Stimulated activated CD4-positive, alpha-beta T cell treated with anti-CD3 and anti-CD28 coated beads, Interleukin-12 subunit alpha, Interleukin-12 subunit beta, amount 100 ng/mL, for 24 hours (primary cell): Measurements from ENCODE around the gene THRB.
"Not testable (repeated sequence)": the region's sequence is repeated elsewhere in the genome, so short reads cannot be mapped to it uniquely, and the experiment has no call there.

ENCODE experiments used
- DNase-seq, 2 experiments: peaks; one replicate each; pipeline ENCODE4 v3.0.0-alpha.2; 2020; ENCODE audit warnings: low read depth in 2 of 2

Gene THRB

DNA sequence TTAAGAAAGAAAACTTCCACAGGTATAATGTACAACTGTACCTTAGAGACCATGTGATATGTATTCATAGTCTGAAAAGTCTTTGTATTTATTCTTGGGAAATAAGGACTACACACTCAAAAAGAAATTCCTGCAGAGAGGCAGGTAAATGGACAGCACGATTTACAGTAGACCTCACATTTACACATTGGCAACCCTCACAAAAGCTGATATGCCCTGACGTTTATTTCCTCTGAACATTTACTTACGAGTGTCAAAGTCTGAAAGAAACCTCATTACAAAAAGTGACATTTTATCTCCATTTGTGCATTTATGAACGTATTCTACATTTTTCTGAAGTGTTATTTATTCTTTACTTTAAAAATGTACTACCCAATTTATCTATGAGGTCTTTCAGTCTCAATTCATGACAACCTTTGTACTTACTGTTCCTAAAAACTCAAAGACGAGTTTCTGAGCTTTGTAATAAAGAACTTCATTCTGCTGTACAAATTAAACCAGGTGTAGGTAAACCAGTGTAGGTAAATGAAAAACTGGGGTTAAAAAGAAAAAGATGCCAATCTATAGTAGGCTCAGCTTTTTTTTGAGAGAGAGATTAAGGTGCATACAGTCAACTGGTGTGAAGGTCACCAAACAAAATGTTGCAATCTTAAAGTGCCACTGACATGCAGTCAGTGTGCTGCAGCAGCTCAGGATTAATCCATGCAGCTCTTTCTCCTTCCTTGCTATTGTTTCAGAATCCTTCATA, 44.3 kb downstream of the THRB start:
- no peak for DNase-seq

DNA sequence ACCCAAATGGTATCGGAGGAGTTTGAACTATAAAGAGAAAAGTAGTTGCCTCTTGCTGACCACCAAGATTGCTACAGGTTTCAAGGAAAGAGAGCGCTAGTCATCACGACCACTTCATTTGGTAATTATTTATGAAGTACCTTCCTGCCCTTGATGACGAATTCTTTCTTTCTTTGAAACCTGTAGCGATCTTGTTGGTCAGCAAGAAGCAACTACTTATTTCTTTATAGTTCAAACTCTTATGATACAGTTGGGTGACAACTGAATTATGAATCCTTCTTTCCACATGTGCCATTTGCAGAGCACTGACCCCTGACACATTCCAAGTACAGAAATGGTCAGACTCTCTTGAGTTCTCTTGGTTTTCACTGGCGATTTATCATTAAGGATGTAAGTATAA, 46.8 kb downstream of the THRB start:
- no peak for DNase-seq

DNA sequence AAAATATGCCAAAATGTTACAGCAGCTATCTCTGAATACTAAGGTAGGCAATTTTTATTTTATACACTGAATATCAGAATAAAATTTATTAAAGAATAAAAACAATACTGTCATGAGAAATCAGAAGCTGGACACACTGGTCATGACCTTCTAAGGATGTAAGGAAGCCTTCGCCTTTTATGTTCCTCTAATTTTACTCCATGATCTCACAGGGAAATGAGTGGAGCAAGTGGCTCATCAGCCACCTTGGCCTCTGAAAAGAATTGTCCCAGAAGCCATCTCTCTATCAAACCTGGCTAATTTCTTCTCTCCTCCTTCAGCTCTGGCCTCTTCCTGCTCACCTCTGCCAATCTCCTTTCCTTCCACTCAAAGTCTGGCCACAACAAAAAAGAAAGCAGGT, 48.6 kb downstream of the THRB start:
- no peak for DNase-seq

DNA sequence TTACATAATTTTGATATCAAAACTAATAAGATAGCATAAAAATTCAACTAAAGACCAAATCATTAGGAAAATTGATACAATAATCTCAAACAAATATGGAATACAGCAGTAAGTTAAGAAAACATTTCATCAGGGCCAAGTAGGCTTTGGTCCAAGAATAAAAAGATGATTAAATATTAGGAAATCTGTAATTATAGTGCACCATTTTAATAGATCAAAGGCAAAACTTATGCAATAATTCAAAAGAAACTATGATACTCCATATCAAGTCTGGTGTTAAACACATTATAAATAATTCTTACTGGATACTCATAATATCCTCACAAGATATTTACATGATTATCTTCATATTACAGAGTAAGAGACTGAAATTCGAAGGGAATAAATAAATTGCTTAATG, 51.2 kb downstream of the THRB start:
- no peak for DNase-seq

DNA sequence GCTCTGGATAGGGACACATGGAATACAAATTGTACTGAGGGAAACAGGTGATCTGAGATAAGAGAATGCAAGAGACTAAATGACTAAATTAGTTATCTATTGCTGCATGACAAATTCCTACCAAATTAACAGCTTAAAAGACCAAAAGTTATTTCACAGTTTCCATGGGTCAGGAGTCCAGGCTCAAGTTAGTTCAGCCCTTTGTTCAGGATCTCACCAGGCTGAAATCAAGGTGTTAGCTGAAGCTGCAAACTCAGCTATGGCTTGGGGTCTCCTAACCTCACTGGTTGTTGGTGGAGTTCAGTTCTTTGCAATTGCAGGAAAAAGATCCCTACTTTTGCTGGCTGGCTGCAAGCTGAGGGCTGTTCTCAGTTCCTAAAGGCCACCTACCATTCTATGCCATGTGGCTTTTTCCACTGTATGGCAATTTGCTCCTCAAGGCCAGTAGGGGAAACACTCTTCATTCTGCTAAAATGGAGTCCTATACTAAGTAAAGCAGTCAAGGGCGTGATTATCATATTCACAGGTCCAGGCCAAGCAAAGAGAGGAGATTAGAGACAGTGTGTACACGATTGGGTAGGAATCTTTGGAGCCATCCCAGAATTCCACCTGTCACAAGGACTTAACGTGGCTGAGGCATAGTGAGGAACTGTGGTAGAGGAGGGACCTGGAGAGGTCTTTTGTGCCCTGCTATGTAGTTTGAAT, 53.7 kb downstream of the THRB start:
- DNase-seq, result no peak

DNA sequence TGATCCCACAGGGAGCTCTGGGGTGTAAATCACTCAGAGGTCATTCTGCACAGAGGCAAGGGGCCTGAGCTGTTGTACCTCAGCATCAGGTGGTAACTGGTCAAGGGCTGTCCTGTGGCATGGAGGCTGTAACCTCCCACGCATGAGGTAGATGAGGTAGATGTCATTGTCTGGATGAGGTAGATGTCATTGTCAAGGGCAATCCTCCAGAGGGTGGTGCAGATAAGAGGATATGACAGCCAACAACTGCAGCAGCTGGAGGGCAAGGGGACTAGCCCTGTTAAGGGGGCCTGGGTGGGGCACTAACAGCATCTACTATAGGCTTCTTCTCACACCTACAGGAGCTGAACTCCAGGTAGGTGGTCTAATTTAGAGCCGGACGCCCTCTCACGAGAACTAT, 55.6 kb downstream of the THRB start:
- no peak for DNase-seq

DNA sequence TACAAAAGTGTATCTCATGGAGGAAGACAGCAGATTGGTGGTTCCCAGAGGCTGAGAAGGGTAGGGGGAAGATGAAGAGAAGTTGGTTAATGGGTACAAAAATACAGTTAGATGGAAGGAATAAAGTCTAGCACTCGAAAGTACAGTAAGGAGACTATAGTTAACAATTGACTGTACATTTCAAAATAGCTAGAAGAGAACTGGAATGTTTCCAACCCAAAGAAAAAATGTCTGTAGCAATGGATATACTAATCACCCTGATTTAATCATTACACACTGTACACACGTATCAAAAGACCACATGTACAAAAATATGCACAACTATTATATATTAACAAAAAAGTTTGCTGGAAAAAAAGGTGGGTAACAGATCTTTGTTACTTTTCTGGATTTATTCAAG, 57.3 kb downstream of the THRB start:
- no peak for DNase-seq

DNA sequence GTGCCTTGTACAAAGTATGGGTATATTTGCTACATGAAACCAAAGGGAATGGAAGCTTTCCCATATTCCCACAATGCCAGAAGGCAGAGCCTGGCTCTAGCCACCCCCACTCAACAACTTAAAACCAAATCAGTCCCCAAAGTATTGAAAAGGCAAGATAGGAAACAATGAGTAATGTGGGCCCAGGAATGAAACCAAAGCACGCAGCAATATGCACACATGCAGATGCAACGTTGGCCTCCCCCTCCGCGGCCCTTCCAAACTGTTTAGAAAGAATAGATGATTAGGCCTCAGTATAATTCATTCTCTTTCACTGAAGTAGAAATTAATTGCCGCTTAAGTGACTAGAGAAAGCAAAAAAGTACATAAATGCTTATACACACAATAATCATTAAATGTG, 59.1 kb downstream of the THRB start:
- DNase-seq, result no peak

DNA sequence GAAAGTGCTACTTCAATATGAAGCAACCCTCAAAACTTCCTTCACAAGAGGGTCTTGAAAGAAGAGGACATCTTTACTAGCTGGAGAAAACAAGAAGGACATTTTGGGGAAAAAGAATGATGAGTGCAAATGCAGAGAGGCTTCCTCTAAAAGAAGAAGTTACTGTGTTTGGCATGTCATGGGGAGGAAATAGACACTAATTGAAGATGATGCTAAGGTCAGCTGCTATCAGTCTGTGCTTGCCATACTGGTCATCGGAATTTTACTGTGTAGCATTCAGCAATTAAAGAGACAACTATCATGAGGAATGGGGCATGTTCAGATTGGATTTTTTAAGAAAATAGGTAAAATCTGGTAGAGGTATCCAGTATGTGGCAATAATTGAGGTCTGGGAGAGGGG, 60.0 kb downstream of the THRB start:
- no peak for DNase-seq

DNA sequence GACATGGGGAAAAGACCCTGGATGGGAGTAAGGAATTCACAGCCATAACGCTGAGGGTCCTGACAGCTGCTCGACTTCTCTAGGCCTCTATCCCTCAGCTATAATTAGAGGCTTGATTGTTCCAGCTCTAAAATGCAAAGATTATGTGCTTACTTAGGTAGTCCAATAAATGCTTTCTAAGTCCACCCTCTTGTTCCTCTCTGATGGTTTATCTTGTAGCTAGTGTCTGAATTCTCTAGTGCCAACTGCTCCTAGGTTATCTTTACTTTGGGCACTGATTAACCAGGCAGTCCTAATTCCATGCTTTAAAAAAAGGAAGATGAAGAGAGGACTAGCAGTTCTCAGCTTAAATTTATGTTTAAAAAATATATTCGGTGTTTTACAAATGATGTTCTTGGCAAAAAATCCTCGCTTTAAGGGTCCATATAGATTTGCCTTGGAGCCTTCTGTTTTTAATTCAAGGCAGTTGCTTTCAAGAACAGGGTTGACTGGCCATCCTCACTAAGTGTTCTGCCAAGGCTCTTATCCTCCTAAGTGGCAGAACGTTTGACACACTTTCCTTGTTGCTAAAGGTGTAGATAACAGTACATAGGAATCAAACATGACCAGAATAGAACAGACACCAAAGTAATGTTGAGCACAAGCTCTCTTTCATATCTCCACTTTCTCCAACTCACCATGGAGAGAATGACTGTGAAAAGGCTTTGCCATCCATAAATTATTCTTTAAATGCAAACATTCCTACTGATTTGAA, 60.6 kb downstream of the THRB start:
- no peak for DNase-seq

DNA sequence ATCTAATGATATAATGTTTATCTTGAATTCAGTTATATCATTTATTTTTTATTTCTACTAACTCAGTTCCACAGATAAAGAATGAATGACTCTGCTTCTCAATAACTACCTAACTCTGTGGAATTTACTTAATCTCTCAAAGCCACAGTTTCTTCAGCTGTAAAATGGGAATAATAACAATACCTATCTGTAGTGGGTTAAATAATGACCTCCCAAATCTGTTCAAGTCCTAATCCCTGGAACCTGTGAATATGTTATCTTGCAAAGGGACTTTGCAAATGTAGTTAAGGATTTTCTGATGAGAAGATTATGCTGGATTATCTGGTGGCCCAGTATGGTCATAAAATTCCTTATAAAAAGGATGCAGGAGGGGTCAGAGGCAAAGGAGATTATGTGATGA, 61.7 kb downstream of the THRB start:
- DNase-seq, result no peak

DNA sequence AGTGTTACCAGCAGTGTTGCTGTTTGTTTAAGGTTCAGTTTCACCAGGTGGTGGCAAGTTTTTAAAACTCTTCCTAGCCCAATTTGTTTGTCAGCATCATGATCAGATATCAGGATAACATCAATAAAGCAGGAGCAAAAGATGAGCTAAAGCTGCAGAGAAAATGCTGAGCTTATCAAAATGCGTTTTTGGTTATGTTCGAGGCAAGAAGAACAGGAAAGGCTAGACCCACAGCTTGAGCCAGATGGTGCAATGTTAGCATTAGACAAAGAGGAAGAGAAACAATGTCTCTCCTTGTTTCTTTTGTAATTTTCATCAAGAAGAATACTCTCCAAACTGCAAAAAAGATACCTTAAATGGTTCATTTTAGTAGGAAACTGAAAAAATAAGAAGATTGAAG, 66.2 kb downstream of the THRB start:
- DNase-seq, result no peak

DNA sequence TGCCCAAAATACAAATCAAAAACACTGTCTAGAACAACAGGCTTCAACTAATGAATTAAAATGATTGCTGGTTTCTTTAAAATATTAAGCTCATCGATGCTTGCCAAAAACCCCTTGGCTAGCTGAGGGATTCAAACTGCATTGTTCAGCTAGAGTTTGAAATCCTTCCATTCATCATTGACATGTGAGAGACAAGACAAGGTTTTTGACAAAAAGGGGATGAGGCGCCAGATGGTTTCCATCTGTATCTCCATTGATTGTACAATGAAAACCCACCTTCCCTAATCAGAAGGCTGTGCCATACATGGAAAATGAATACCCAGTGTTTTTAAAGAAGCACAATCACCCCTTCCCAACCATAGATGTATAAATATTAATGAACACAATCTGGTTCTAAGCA, 67.8 kb downstream of the THRB start:
- no peak for DNase-seq

DNA sequence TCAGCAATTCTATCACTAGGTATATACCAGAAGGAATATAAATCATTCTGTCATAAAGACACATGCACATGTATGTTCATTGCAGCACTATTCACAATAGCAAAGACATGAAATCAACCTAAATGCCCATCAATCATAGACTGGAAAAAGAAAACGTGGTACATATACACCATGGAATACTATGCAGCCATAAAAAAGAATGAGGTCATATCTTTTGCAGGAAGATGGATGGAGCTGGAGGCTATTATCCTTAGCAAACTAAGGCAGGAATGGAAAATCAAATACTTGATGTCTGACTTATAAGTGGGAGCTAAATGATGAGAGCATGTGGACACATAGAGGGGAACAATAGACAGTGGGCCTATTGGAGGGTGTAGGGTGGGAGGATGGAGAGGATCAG, 73.8 kb downstream of the THRB start:
- DNase-seq, result not testable (repeated sequence)

DNA sequence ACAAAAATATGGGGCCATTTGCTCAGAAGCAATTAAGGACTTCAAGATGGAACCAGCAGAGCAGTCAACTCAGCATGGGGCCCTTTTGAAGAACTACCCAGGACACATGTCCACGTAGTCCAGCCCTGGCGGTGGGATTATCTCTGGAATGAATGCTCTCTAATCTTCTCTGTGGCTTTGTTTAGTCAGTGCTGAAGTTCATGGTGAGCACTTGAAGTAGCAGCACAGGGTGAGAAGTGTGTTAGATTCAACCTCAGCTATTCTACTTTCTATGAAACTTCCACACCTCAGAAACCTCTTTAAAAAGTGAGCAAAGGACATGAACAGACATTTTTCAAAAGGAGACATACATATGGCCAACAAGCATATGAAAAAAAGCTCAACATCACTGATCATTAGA, 74.4 kb downstream of the THRB start:
- no peak for DNase-seq

DNA sequence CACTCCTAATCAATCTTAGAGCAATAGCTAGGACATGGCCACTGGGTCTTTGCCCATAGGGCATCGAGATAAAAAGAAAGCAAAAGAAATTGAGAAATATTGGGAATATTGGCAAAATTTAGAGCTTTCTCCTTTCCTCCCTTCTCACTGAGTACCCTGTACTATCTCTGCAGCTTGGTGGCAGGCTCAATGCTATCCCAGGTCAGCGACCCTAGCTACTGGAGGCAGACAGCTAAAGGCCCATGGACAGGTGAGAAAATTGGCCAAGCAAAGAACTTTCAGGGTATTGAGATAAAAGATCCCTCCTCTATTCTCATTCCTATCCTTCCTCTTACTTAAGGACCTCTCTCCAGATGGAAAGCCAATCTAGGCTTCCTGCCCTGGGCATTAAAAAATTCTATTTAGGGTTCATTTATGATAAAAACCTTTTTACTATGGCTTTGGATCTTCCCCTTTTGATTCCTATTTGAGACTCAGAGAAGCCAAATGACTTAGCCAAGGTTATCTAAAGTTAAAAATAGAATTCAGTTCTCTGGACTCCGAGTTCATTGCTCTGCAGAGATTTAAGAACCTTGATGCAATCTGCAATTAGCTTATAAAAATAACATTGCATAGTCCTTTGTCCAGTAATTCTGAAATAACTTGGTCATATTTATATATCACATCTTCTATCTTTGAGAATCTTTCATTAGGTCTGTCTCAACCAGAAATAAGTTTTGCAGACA, 75.4 kb downstream of the THRB start:
- no peak for DNase-seq

DNA sequence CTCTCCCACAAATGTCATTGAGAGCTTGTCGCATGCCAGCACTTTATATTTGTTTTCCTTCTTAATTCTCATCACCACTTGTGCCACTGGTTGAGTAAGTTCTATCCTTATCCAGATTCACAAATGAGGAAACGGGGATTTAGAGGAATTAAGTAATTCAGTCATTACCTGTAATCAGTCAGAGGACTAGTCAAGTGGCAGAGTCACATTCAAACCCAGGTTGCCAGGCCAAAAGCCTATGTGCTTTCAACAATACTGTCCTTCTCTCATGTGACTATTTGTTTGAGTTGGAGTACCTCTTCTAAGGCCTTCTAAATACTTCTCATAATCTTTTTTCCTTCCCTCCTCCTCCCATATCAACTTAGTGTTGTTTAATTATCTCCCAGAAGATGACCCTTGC, 76.9 kb downstream of the THRB start:
- no peak for DNase-seq

DNA sequence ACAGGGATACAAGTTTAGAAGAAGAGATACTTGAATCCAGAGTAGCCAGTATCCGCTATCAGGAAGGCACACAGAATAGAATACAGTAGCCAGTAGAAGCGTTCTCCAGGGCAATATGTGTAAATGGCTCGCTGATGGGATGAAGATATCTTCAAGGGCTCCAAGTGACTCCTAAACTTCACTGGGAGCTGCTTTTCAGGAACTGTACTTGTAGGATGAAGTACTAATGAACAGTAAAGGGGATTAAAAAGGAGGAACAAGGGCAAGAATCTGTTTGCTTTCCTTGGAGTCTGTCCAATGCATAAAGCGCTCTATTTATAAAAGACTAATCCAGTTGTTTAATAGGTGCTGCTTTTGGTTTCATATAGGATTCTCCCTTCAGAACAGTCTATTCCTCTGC, 78.4 kb downstream of the THRB start:
- DNase-seq, result no peak

DNA sequence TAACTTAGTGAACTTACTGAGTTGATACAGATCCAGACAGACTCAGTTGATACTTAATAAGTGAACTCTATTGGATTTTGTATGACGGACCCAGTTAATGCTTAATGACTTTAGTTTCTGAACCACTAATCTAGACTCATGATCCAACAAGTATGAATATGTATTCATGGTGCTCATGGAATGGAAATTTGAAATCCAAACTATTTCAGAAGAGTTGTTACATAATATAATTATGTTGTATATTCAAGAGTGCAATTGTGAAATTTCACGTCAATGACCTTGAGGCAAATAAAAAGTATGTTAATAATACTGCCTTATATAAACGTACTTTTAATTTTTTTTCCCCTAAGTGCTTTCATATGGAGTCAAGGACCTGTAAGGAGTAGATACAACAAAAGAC, 78.8 kb downstream of the THRB start:
- no peak for DNase-seq

DNA sequence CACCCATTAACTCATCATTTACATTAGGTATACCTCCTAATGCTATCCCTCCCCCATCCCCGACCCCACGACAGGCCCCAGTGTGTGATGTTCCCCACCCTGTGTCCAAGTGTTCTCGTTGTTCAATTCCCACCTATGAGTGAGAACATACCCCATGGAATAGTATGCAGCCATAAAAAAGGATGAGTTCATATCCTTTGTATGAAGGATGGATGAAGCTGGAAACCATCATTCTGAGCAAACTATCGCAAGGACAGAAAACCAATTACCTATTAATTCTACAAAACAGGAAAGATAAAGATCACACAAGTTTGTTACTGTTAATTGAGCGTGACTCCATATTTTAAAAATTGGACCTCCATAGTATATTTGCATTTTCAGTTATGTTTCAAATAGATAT, 81.0 kb downstream of the THRB start:
- DNase-seq, result not testable (repeated sequence)

DNA sequence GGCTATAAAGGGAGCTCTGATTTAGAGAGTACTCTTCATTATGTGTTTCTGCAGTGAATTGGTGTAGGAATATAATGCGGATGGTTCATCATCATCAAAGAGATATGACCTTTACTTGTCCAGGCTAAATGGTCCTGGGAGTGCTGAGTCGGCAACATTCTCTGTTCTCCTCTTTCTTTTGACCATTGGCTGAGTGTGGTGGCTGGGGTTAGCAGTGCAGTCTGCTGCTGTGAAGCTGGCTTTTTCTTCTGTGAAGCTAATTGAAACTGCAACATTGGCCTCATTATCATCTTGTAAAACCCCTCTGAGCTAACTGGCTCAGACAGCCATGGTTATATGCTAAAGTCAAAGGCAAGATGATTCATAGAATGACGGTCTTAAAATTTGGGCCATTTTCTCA, 83.8 kb downstream of the THRB start:
- no peak for DNase-seq

DNA sequence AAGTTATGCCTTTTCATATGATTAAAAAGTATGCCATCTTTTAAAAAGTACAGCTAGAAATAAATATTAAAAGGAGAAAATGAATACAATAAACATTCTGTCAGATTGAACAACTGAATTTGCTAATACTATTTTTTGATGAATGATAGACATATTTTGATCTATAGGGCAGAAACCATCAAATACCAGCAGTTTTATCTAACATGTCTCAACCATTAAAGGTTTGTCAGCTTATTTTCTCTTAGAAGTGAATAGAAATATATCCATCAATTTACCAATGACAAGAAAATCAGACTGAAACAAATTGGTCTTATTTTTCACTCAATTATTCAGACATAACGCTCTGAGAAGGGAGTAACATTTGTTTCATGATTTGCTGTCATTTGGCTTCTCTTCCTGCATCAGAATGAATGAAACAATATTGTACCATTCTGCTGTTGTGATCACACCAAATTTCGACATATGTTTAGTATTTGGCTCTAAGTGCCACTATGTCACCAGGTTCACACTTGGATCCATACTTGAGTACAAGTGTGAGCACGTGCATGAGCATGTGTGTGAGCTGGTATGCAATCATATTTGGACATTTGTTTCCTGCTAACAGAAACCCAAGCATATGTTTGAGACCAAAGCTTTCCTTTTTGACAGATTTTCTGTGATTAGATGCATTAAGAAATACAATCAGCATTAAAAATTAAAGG, 86.5 kb downstream of the THRB start:
- DNase-seq, result no peak
